Esophagus (tissue), 2 donors: ENCODE results near the gene ANKRD30B. TPM values are rescaled to one million over a fixed set of nuclear protein-coding genes. Genes with fewer than 3 reads are reported as not detected.

ENCODE experiments used
- polyA plus RNA-seq, 2 donors: library from polyadenylated mRNA; stranded (reverse); fragments of 200-250 nt; gene quantifications; one replicate each; pipeline ENCODE4 v1.2.3, GENCODE V29; 2013
- donor health status: healthy with polysubstance abuse.
- donor health status: Bipolar disorder and iron deficiency.

ANKRD30B gene
- polyA plus RNA-seq, 2 donors, result not detected

Other genes starting within 250 kb of the ANKRD30B start
- gene POTEC, start 204.6 kb upstream of the ANKRD30B start, polyA plus RNA-seq, result not detected